Head of caudate nucleus (tissue), 42 donors: ENCODE measurements around the gene SPA17.

Experiments
- DNase-seq, 42 donors: peaks; one replicate each; pipeline versions ENCODE4 v3.0.0 to v3.0.0-alpha.2; 2020 to 2021; ENCODE audit warnings: mixed read lengths in 7 of 42
- intact Hi-C: fragments of 100-400 bp; cut with DNase I; formaldehyde crosslinking; loops from one replicate; pipeline ENCODE4 v1.15.0; 2022

The SPA17 gene

DNA sequence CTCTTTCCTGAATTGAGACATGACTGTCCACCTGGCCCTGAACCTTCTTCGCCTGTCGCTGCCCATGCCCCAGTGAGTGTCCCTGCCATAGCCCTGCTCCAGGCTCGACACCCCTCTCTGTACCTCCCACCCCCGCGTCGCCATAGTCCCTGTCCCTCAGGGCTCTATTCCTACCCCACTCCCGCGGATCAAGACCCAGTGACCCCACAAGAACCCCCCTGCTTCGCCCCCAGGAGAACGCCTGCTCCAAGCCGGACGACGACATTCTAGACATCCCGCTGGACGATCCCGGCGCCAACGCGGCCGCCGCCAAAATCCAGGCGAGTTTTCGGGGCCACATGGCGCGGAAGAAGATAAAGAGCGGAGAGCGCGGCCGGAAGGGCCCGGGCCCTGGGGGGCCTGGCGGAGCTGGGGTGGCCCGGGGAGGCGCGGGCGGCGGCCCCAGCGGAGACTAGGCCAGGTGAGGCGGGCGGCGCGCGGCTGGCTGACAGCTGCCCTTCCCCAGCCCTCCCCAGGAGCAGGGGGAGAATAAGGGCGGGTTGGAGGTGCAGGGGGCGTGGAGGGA is 71.6 kb downstream of the SPA17 start:
- intact Hi-C loops: loop anchor here (5.0 kb wide), 1 partner anchor 73 kb away; the partner anchor contains the start of genes SIAE and SPA17
- DNase-seq: peak in 1 of 42 donors; percentile 37

DNA sequence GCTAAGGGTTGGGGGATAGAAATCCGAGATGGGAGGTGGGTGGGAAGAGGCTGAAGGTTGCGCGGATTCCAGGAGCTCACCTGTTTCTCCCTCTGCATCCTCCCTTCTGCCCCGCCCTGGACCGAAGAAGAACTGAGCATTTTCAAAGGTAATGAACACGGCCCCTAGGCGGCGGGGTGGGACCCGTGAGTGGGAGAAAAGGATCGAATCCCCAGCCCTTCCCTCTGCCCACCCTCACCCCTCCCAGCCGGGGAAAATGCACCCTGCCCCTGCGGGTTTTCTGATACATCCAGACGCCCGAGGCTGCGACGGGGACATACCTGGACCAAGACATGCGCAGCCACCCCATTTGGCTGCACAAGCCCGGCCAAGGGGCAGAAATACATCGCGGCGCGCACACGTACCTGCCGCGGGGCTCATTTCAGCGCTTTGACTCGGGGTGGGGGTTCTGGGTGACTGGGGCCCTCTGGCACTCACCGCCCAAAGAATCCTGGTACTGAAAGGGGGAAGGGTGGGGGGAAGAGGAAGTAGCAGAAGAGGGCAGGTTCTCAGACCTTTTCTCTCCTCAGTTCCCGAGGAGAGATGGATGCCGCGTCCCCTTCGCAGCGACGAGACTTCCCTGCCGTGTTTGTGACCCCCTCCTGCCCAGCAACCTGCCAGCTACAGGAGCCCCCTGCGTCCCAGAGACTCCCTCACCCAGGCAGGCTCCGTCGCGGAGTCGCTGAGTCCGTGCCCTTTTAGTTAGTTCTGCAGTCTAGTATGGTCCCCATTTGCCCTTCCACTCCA is 72.3 kb downstream of the SPA17 start:
- intact Hi-C loops: loop anchor here (5.0 kb wide), 1 partner anchor 74 kb away; the partner anchor contains the start of genes SIAE and SPA17
- DNase-seq: peak in 27 of 42 donors; percentile 20 to 81 (median 57)

DNA sequence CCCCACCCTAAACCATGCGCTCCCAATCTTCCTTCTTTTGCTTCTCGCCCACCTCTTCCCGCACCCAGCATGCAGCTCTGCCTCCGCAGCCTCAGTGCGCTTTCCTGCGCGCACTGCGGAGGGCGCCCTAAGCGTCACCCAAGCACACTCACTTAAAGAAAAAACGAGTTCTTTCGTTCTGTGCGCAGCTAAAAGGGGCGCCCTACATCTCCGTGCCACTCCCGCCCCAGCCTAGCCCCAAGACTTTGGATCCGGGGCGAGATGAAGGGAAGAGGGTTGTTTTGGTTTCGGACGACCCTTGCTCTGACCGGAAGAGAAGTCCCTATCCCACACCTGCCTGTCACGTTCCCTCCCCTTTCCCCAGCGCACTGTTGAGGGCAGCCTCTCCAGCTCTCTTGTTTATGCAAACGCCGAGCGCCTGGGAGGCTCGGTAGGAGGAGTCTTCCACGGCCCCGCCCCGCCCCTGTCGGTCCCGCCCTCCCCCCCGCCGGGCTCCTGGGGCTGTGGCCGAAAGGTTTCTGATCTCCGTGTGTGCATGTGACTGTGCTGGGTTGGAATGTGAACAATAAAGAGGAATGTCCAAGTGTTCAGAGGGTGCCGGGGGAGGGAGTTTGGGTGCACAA is 73.0 kb downstream of the SPA17 start:
- peak in 37 of 42 donors; percentile 46 to 87 (median 73) for DNase-seq
- intact Hi-C loops: loop anchor here (5.0 kb wide), 1 partner anchor 74 kb away; the partner anchor contains the start of genes SIAE and SPA17
